HG03460 (cell line): ENCODE measurements around the gene ADAM11.
A peak's percentile ranks its signal among the peaks of the same experiment; 100 is the strongest.

Experiments
- ATAC-seq: cut with Tn5 transposase; IDR thresholded peaks from one replicate; pipeline ENCODE4 v1.9.1; 2021; ENCODE audit not compliant: unreplicated experiment

ADAM11 gene

DNA sequence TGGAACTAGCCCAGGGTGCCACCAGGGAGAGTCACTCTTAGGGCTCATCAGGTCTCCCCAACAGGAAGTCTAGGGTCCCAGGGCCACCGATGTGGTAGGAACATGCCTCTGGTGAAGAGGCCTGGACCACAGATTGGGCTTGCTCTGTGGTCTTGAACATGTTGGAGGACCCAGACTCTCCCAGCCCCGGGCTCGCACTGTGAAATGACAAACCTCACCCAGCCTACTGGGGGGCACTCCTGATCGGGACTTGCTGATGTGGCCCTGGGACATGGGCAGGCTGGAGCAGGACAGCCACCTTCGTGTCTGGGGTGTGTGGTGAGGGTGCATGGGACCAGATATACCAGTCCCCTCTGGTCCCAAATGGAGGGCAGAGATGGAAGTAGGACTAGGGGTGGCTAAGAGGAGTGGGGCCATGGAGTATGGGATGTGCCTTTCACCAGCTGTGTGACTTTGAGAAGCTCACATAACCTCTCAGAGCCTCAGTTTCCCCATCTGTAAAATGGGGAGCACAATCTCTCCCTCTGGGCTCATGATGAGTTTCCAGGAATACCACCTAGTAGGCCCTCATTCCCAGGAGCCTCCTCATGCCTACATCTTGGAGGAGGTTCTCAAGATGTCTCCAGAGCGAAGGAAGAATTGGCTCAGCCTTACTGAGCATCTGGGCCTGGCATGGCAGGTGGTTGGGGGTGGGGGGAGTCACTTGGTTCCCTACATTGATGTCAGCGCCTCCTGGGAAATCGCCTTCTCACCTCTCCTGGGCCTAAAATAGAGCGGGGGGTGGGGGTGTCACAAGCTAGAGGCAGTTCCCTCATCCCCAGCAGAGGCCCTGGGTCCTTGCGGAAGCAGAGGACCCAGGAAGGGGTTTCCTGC lies 1.5 kb upstream of the ADAM11 start:
- ATAC-seq: no peak

GRCh38 chr17:44757918-44758413 lies 822 bp upstream of the ADAM11 start:
- no peak for ATAC-seq

DNA sequence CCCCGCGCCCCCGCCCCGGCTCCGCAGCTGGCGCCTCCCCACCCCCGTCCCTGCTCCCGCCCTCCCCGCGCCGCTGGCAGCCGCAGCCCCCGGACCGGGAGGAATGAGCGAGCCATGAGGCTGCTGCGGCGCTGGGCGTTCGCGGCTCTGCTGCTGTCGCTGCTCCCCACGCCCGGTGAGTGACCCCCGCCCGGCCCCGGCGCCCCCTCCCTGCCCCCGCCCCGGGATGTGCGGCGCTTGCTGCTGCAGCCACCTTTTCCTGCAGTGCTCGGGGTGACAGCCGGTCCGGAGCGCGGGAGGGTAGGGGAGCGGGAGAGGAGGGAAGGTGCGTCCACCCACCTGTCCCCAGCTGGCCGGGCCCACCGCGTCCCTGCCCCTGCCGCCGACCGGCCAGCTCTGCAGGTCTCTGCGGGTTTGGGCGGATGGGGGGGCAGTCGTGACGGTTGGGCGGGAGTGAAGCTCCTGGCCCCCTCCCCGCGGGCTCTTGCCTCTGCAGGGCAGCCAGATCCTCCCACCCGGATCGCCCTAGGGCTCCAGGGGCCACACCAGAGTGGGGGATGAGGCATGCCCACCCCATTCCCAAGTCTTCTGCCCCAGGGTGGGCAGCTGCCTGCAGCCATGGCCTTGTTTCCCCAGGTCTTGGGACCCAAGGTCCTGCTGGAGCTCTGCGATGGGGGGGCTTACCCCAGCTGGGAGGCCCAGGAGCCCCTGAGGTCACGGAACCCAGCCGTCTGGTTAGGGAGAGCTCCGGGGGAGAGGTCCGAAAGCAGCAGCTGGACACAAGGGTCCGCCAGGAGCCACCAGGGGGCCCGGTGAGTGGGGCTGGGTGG lies 513 bp downstream of the ADAM11 start:
- ATAC-seq: no peak

- ATAC-seq: no peak
These were observed 1.1 kb downstream of the ADAM11 start for GRCh38 chr17:44759916-44760243.

- ATAC-seq: no peak
These were observed 1.9 kb downstream of the ADAM11 start for GRCh38 chr17:44760474-44761308.

GRCh38 chr17:44761932-44762810 lies 3.4 kb downstream of the ADAM11 start:
- ATAC-seq: no peak

GRCh38 chr17:44763170-44763569 lies 4.4 kb downstream of the ADAM11 start:
- ATAC-seq: no peak

GRCh38 chr17:44765965-44766364 lies 7.2 kb downstream of the ADAM11 start:
- ATAC-seq: no peak

DNA sequence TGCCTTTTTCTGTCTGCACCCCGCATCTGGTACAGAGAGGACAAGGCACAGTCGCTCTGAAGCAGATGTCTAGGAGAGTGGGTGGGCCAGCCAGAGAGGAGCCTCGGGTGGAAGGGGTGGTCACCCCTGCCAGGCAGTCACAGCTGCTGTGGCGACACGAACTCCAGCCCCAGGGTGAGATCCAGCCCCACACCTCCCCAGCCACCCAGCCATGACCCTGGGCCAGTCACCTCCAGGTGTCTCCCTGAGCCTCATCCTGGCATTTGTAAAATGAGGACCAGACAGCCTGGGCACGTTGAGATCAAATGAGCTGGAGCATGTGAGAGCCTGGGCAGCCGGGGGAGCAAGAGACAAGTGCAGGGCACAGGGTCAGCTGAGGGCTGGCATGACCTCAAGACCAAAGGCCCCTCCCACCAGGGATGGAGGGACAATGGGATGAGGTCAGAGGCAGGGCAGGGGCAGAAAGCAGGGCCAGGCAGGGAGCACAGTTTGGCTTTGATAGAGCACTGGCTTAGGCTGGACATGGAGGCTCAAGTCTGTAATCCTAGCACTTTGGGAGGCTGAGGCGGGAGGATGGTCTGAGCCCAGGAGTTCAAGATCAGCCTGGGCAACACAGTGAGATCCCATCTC lies 7.7 kb downstream of the ADAM11 start:
- ATAC-seq: no peak

DNA sequence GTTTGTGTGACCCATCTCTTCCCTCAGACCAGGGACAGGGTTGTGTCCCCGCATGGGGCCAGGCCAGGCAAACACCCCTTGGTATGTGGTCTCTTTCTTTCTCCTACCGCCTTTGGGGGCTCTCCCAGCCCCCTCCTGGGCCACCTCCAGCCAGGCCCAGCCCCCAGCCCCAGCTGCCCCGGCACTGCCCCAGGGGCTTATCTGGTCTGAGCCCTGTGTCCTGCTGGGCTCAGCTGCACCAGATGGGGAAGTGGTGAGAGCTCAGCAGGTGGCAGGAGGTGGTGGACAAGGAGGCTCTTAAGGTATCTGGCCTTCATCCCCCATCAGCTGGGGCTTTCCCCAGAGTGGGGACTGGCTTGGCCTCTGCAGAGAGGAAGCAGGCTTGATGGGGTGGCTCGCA lies 8.7 kb downstream of the ADAM11 start:
- no peak for ATAC-seq

- ATAC-seq: no peak
These were observed 9.8 kb downstream of the ADAM11 start for GRCh38 chr17:44768505-44769142.

DNA sequence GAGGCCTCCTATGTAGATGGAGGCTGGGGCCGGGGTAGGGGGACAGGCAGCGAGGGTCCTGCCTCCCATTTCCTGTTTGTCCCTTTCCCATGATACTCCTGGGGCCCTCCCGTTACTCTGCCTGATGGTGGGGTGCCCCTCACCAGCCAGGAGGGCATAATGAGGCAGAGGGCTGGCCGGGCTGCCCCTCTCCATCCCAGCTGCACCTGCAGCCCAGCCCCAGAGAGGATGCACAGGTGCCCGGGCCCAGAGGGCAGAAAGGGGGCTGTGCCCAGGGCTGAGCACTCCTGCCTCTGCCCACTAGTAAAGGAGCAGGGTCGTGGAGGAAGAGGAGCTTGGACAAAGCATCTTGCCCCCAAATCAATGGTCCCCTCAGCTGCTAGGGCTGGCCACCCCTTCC lies 10.4 kb downstream of the ADAM11 start:
- no peak for ATAC-seq

- no peak for ATAC-seq
These were observed 10.9 kb downstream of the ADAM11 start for GRCh38 chr17:44769647-44770084.

GRCh38 chr17:44770166-44770925 lies 11.6 kb downstream of the ADAM11 start:
- ATAC-seq: no peak

DNA sequence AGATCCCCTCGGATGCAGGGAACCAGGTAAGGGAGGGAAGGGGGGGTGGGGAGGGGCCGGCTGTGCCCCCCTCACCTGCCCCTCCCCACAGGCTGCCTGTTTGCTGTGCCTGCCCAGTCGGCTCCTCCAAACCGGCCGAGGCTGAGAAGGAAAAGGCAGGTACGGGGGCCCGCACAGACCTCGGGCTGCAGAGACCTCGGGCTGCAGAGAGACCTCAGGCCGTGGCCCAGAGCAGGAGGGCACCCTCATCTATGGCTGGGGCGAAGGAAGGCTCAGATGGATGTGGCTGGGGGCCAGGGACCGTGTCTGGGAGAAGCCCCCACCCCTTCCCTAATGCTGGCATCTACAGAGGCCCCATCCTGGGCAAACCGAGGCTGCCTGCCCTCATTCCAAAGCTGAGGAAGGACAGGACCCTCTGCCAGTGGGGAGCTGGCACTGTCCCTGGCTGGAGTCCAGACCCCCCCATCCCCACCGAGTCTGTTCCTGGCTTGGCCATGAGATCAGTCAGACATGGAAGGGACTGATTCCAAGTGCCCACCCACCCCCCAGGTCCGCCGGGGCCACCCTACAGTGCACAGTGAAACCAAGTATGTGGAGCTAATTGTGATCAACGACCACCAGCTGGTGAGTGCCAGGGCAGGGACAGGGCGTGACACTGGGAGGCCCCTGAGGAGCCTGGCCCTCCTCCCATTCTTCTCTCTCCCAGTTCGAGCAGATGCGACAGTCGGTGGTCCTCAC lies 13.7 kb downstream of the ADAM11 start:
- ATAC-seq: no peak

DNA sequence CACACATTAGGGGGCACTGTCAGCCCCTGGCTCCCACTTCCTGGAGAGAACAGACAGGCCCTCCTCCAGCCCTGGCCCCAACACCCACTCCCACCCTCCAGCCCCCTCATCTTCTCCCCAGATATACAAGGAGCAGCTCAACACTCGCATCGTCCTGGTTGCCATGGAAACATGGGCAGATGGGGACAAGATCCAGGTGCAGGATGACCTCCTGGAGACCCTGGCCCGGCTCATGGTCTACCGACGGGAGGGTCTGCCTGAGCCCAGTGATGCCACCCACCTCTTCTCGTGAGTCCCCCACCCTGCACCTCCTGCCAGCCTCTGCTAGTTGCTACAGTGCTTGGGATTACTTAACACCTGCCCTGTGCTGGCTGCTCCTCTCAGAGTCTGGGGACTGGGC lies 14.4 kb downstream of the ADAM11 start:
- ATAC-seq: no peak

GRCh38 chr17:44774271-44775135 lies 15.7 kb downstream of the ADAM11 start:
- ATAC-seq: peak; percentile 41
